ENCODE measurements around the gene CDK9.
"Not testable (repeated sequence)": the region's sequence is repeated elsewhere in the genome, so short reads cannot be mapped to it uniquely, and the experiment has no call there.

The CDK9 gene

GRCh38 chr9:127828262-127829031 is 42.6 kb downstream of the CDK9 start:
- FAIRE-seq, result no peak

DNA sequence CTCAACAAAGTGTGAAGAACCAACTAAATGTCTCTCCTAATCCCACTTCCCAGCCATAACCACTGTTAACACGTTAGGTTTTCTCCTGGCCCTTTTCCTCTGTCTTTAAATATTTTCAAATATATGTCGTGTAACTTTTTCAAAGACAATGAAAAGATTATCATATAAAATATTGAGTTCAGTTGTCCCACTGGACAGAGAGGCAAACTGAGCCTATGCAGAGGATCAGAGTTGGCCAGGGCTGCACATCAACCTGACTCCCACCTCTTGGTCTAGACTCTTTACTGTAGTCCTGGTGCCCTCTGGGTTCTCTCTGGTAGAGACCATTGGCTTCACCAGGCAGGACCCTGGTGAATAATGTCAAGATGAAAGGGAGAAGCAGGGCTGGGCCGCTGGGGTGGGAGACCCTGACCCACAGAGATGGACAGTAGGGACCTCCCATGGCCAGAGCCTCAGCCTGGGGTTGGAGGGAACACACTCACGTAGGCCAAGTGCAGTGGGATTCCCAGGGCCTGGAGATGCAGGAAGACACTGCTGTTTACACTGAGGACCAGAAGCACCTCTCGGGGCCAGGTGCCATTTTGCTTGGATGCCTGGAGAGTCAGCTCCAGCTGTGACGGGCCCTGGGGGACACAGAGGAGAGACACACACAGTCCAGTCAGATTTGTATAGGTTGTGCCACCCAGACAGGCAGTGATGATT is 43.5 kb downstream of the CDK9 start:
- no peak for FAIRE-seq

- no peak for FAIRE-seq
Observed at GRCh38 chr9:127832248-127832647, 46.4 kb downstream of the CDK9 start.

- peak; percentile 39 for FAIRE-seq
Observed at GRCh38 chr9:127833555-127833954, 47.7 kb downstream of the CDK9 start.

DNA sequence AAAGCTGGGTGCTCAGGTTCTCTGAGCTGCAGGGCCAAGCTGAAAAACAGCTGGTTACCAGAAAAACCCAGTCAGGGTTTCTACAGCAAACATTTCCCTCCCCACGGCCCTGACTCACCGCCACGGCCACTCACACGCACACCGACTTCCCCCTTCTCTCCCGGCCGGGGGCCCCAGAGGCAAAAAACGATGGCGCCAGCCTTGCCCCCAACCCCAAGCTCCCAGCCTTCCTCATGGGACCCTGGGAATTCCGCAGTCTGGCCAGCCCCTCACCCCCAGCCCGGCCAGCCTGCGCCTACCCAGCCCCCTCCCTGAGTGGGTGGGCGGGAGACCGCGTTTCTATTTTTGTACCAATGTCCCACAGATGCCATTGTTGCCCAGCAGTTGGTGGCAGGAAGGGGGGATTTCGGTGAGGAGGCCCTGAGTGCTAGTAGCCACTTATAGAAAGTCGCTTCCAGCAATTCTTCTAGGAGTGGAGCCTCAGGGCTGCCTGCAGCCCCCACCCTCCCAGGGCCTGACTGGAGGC is 50.2 kb downstream of the CDK9 start:
- no peak for FAIRE-seq

DNA sequence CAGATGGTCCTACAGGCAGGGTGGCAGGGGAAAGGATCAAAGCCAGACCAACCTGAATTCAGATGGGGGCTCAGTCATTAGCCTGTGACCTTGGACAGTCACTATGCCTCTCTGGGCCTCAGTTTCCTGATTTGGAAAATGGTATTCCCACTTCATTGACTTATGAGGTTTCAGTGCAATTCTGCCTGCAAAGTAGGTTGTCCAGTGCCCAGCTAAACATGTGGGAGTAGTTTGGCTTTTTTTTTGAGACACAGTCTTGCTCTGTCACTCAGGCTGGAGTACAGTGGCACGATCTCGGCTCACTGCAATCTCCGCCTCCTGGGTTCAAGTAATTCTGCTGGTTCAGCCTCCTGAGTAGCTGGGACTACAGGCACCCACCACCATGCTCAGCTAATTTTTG is 50.7 kb downstream of the CDK9 start:
- FAIRE-seq, result not testable (repeated sequence)

- FAIRE-seq, result no peak
Observed at GRCh38 chr9:127837346-127837745, 51.5 kb downstream of the CDK9 start.

DNA sequence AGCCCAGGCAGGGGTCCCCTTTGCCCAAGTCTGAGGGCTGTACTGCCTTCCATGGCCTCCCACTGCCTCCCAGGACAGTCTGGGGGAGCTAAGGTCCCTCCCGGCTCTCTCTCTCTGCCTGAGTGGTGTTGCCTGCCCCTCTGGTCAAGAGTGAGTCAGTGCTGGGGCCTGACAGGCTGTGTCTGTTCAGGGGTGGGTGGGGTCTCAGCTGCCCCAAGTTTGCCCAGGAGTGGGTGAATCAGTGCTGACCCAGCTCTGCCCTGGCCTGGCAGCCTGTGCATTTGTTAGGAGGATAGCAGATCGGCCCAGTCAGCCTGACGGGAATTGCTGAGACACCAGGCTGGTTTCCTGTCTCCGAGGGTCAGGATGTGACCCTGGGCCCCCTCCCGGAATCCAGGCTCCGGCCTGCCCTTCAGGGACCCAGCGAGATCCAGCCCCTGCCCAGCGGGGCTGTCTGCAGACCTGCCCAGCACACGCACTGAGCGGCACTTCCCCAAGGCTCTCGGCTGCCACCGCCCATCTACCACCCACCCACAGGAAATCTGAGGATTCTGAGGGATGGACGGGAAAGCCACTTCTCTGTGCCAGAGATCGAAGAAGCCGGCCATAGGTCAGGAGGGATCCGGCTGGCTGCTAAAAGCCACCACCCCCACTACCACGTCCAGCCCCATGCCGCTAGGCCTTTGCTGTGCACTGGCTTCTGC is 52.7 kb downstream of the CDK9 start:
- FAIRE-seq, result no peak
